Thyroid gland (tissue), 4 donors: ENCODE results near the gene NNMT. TPM values are rescaled to one million over a fixed set of nuclear protein-coding genes. Genes with fewer than 3 reads are reported as not detected.

Experiments used
- DNase-seq, 2 donors: peaks; one replicate each; pipeline ENCODE4 v3.0.0-alpha.2; 2019
- H3K27ac ChIP-seq, 3 donors: fragments of 200-600 bp; sonication (generic); 1 replicate in 2 of 3; 2 replicates in 1 of 3; pipeline ENCODE4 v1.5.1; 2016 to 2019; ENCODE audit warnings: mild to moderate bottlenecking in 1 of 3, moderate library complexity in 1 of 3
- H3K27me3 ChIP-seq: fragments of 200-600 bp; sonication (generic); one replicate; pipeline ENCODE4 v1.5.1; 2019
- H3K36me3 ChIP-seq, 2 donors: fragments of 200-600 bp; sonication (generic); one replicate each; pipeline ENCODE4 v1.5.1; 2016 to 2019
- H3K4me1 ChIP-seq, 2 donors: fragments of 200-600 bp; sonication (generic); one replicate each; pipeline ENCODE4 v1.5.1; 2017 to 2019
- H3K4me3 ChIP-seq, 3 donors: fragments of 200-600 bp; sonication (generic); replicated peaks in 1 of 3; 1 replicate in 2 of 3; 2 replicates in 1 of 3; pipeline ENCODE4 v1.5.1; 2016; ENCODE audit warnings: mild to moderate bottlenecking in 1 of 3
- H3K9me3 ChIP-seq: fragments of 200-600 bp; sonication (generic); one replicate; pipeline ENCODE4 v1.5.1; 2017
- CTCF ChIP-seq, 6 experiments: fragments of 200-600 bp in 3 of 6; fragments of 450-650 bp in 3 of 6; sonication (generic) in 3 of 6; IDR thresholded peaks; one replicate each; pipeline ENCODE4 v1.5.1; 2016 to 2019; ENCODE audit warnings: antibody characterized with exemption in 6 of 6, mild to moderate bottlenecking in 2 of 6, inconsistent platforms in 1 of 6, moderate library complexity in 1 of 6
- POLR2A ChIP-seq, 2 donors: fragments of 450-650 bp; IDR thresholded peaks; one replicate each; pipeline ENCODE4 v1.6.1; 2017; ENCODE audit warnings: antibody characterized with exemption in 2 of 2, mild to moderate bottlenecking in 2 of 2, moderate library complexity in 1 of 2
- WGBS, 2 donors: methylation state at CpG; one replicate each; pipeline ENCODE4 v1.1.5; 2017; 5-methylcytosine and 5-hydroxymethylcytosine counted together
- intact Hi-C: fragments of 100-400 bp; cut with DNase I; formaldehyde crosslinking; loops from one replicate; pipeline ENCODE4 v1.15.1; 2023
- total RNA-seq, 4 donors: library from RNA; depleted of rRNA; stranded (reverse); fragments of >200 nt; gene quantifications; one replicate each; pipeline ENCODE4 v1.2.3, GENCODE V29; 2016

The NNMT gene
- total RNA-seq, 4 donors from 2014 or later = 78.1 to 459 (median 185) TPM

- no peaks in the 10 kb centered on the region for H3K9me3 ChIP-seq
- H3K27me3 ChIP-seq = no peaks in the 10 kb centered on the region
- 89 to 92% methylated on average over 3 of the region's 3 CpGs for WGBS, 2 donors
- no peaks in the 10 kb centered on the region for H3K36me3 ChIP-seq
- TF ChIP-seq CTCF (IDR thresholded peaks at IDR 0.05) = no peak
- TF ChIP-seq POLR2A (IDR thresholded peaks at IDR 0.05) = no peak
- peaks cover 0 to 18% of the 10 kb centered on the region in 2 donors for H3K4me1 ChIP-seq
- intact Hi-C loops = no loop called here
- no peak overlapping the region for H3K27ac ChIP-seq
- DNase-seq = no peak
- H3K4me3 ChIP-seq = no peak overlapping the region
Measured at GRCh38 chr11:114283422-114283821, 12.8 kb upstream of the NNMT start.

- WGBS, 2 donors = 71 to 79% methylated on average over 2 of the region's 2 CpGs
- H3K9me3 ChIP-seq = no peaks in the 10 kb centered on the region
- TF ChIP-seq POLR2A (IDR thresholded peaks at IDR 0.05) (no peak), CTCF (IDR thresholded peaks at IDR 0.05) (no peak)
- peaks cover 0 to 18% of the 10 kb centered on the region in 2 donors for H3K4me1 ChIP-seq
- no peaks in the 10 kb centered on the region for H3K27me3 ChIP-seq
- DNase-seq = no peak
- no peak overlapping the region for H3K27ac ChIP-seq
- H3K4me3 ChIP-seq = no peak overlapping the region
- intact Hi-C loops = no loop called here
- no peaks in the 10 kb centered on the region for H3K36me3 ChIP-seq
Measured at GRCh38 chr11:114284021-114284420, 12.2 kb upstream of the NNMT start.

GRCh38 chr11:114284914-114285313 lies 11.3 kb upstream of the NNMT start:
- H3K4me1 ChIP-seq = peaks cover 0 to 18% of the 10 kb centered on the region in 2 donors
- no peak for TF ChIP-seq CTCF (IDR thresholded peaks at IDR 0.05)
- no peak for TF ChIP-seq POLR2A (IDR thresholded peaks at IDR 0.05)
- 93 to 95% methylated on average over 7 of the region's 7 CpGs for WGBS, 2 donors
- no peaks in the 10 kb centered on the region for H3K36me3 ChIP-seq
- no peak overlapping the region for H3K27ac ChIP-seq
- no peak for DNase-seq
- no peaks in the 10 kb centered on the region for H3K27me3 ChIP-seq
- intact Hi-C loops = no loop called here
- no peaks in the 10 kb centered on the region for H3K9me3 ChIP-seq
- no peak overlapping the region for H3K4me3 ChIP-seq

GRCh38 chr11:114285599-114285998 lies 10.6 kb upstream of the NNMT start:
- Histone ChIP-seq H3K9me3 (no peaks in the 10 kb centered on the region), H3K4me1 (peaks cover 0 to 12% of the 10 kb centered on the region in 2 donors), H3K36me3 (no peaks in the 10 kb centered on the region), H3K27ac (no peak overlapping the region), H3K27me3 (no peaks in the 10 kb centered on the region), H3K4me3 (no peak overlapping the region)
- DNase-seq = no peak
- TF ChIP-seq CTCF (IDR thresholded peaks at IDR 0.05) (no peak), POLR2A (IDR thresholded peaks at IDR 0.05) (no peak)
- WGBS, 2 donors = 87 to 90% methylated on average over 3 of the region's 3 CpGs
- intact Hi-C loops = no loop called here

- intact Hi-C loops = no loop called here
- Histone ChIP-seq H3K4me1 (peaks cover 0 to 6% of the 10 kb centered on the region in 2 donors), H3K9me3 (no peaks in the 10 kb centered on the region), H3K36me3 (no peaks in the 10 kb centered on the region), H3K4me3 (no peak overlapping the region), H3K27ac (no peak overlapping the region), H3K27me3 (no peaks in the 10 kb centered on the region)
- 94 to 95% methylated on average over 3 of the region's 3 CpGs for WGBS, 2 donors
- no peak for DNase-seq
- TF ChIP-seq CTCF (IDR thresholded peaks at IDR 0.05) (no peak), POLR2A (IDR thresholded peaks at IDR 0.05) (no peak)
Measured at GRCh38 chr11:114286229-114286628, 10.0 kb upstream of the NNMT start.
